Spinal cord (tissue), 10 donors: ENCODE data around the gene LMX1A. TPM values are rescaled to one million over a fixed set of nuclear protein-coding genes. Genes with fewer than 3 reads are reported as not detected.
A peak's percentile ranks its signal among the peaks of the same experiment; 100 is the strongest.

ENCODE experiments used
- DNase-seq, 6 donors: peaks; one replicate each; pipeline versions ENCODE4 v3.0.0 to v3.0.0-alpha.2; 2013 to 2015; ENCODE audit warnings: low spot score in 6 of 6, low read depth in 4 of 6
- H3K27ac ChIP-seq: one replicate; pipeline ENCODE4 v1.5.1; 2013; ENCODE audit warnings: low read depth, low read length, control low read depth
- H3K27me3 ChIP-seq: one replicate; pipeline ENCODE4 v1.6.1; 2013; ENCODE audit warnings: low read length; ENCODE audit not compliant: control insufficient read depth, insufficient read depth
- H3K36me3 ChIP-seq: one replicate; pipeline ENCODE4 v1.6.1; 2013; ENCODE audit warnings: low read length; ENCODE audit not compliant: control insufficient read depth, insufficient read depth
- H3K4me1 ChIP-seq: one replicate; pipeline ENCODE4 v1.6.1; 2013; ENCODE audit warnings: low read length; ENCODE audit not compliant: control insufficient read depth, insufficient read depth
- H3K4me3 ChIP-seq: one replicate; pipeline ENCODE4 v1.5.1; 2013; ENCODE audit warnings: low read depth, low read length, control low read depth
- H3K9me3 ChIP-seq: one replicate; pipeline ENCODE4 v1.6.1; 2013; ENCODE audit warnings: low read length; ENCODE audit not compliant: control insufficient read depth, insufficient read depth
- WGBS: methylation state at CpG from one replicate; pipeline ENCODE4 v1.1.5; 2013; ENCODE audit warnings: missing lambda C conversion rate; ENCODE audit not compliant: insufficient coverage; 5-methylcytosine and 5-hydroxymethylcytosine counted together
- polyA plus RNA-seq, 2 donors: library from polyadenylated mRNA; unstranded; fragments of 120-200 nt; gene quantifications; one replicate each; pipeline ENCODE4 v1.2.1, GENCODE V29; 2013; ENCODE audit not compliant: insufficient read length in 2 of 2
- total RNA-seq, 2 donors: library from RNA; depleted of rRNA in 1 of 2; stranded (reverse); fragments of 120-200 nt in 1 of 2; fragments of >200 nt in 1 of 2; gene quantifications; one replicate each; pipeline versions ENCODE4 v1.2.3 to v1.2.4, GENCODE V29; 2013 to 2014
- donor health status: healthy.

The LMX1A gene
- total and polyA plus RNA-seq, 4 donors, result 0.40 to 4.4 (median 0.69) TPM

DNA sequence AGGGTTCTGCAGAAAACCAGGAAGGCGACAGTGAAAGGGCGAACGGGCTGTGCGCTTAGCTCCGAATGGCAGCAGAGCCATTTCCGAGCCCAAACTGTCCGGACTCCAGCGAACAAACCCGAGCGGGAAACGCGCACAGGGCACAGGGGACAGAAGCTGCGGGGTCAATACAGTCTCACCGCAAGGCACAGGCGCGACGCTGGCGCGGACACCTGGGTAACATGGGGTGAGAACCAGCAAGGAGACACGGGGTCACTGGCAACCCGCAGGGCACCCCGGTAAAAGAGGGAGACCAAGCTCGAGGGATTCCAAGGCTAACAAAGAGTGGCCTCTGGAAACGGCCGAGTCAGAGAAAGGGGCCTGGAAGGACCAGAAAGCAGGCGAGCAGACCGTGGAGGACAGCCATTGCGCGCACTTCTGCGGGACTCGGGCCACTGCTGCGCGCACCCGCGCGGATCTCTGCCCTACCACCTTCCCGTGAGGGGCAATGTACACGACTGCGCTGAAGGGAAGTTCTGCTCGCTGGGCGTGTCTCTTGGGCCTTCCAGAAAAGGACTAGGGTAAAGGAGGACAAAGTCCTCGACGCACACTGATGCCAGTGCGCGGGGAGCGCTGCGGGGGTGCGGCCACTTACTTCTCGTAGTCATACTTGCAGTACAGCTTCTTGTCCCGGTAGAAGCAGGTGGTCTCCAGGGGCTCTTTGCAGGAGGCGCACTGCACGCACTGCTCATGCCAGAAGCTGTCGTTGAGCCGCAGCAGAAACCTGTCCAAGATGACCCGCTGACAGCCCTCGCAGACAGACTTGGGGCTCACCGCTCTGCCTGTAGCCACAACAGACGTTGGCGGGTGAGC lies 3.8 kb downstream of the LMX1A start:
- Histone ChIP-seq H3K27me3 (peaks cover 95% of the 10 kb centered on the region), H3K27ac (no peak overlapping the region), H3K4me3 (no peak overlapping the region), H3K36me3 (no peaks in the 10 kb centered on the region), H3K9me3 (no peaks in the 10 kb centered on the region), H3K4me1 (peaks cover 46% of the 10 kb centered on the region)
- under 1% methylated on average over 59 of the region's 59 CpGs for WGBS
- DNase-seq, result peak in 2 of 6 donors; percentile 29 to 39

DNA sequence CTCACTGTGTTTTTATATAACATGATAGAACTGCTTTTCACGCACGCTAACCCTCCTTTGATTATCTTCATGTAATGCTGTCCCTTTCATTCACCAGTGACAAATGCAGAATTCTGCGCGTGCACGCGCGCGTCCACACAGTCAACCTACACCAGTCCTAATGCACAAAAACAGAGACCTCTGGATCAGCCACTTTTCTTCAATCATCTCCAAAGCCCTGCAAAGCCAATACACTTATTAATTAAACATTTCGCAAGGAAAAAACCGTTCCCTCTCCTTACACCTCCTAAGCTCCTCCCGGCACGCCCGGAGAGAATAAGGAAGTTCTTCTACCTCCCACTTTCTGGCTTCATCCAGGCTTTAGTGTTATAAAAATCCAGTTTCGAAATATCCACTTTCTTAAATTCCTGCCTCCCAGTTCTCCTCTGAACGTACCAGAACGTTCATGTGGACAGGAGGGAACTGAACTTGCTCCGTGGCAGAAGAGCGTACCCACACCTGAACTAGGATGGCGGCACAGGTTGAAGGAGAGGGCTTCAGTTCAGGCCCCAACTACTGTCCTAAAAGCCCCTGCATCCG lies 4.6 kb downstream of the LMX1A start:
- H3K9me3 ChIP-seq, result no peaks in the 10 kb centered on the region
- no peak overlapping the region for H3K4me3 ChIP-seq
- peaks cover 92% of the 10 kb centered on the region for H3K27me3 ChIP-seq
- H3K4me1 ChIP-seq, result peaks cover 45% of the 10 kb centered on the region
- H3K27ac ChIP-seq, result no peak overlapping the region
- peak in 2 of 6 donors; percentile 40 to 57 for DNase-seq
- WGBS, result 4% methylated on average over 16 of the region's 20 CpGs
- H3K36me3 ChIP-seq, result no peaks in the 10 kb centered on the region

DNA sequence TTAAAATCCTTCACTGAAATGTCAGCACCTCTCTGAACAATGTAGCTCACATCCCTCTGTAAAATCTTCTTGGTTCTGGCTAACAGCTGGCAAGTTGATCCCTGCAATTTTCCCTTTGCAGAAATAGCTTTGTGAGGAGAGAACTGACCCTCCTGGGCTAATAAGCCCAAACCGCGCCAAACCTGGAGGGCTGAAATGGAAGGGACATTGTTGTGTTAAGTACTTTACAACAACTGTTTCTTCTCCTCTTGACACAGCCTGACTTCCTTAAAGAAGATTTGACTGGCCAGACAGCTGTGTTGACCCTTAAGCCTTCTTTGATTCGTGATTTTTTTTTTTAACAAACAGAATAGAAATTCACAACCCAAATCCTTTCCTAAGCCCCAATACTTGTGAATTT lies 5.7 kb downstream of the LMX1A start:
- no peak for DNase-seq

DNA sequence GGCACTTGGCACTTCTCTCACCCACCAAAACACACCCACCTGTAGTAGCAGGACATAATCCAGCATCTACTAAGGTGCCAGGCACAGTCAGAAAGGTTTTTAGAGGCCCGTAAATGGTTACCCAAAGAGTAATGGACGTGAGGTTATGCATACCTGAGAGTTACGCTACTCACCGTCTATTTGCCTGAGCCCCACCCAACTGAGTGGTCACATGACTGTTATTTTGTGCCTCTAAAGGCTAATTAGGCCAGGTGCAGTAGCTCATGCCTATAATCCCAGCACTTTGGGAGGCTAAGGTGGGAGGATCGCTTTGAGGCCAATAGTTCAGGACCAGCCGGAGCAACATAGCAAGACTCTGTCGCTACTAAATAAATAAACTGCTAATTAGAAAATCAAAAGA lies 11.0 kb downstream of the LMX1A start:
- Histone ChIP-seq H3K27me3 (peaks cover 53% of the 10 kb centered on the region), H3K4me3 (no peak overlapping the region), H3K9me3 (no peaks in the 10 kb centered on the region), H3K27ac (no peak overlapping the region), H3K4me1 (no peaks in the 10 kb centered on the region), H3K36me3 (no peaks in the 10 kb centered on the region)
- WGBS, result 72% methylated on average over 5 of the region's 7 CpGs
- DNase-seq, result no peak

More for the DNA sequence above, 5.7 kb downstream of the LMX1A start:
- no CpG with 5 or more reads among the region's 3 CpGs for WGBS
- H3K27ac ChIP-seq, result no peak overlapping the region
- H3K27me3 ChIP-seq, result peaks cover 90% of the 10 kb centered on the region
- peaks cover 34% of the 10 kb centered on the region for H3K4me1 ChIP-seq
- H3K9me3 ChIP-seq, result no peaks in the 10 kb centered on the region
- no peak overlapping the region for H3K4me3 ChIP-seq
- no peaks in the 10 kb centered on the region for H3K36me3 ChIP-seq

DNA sequence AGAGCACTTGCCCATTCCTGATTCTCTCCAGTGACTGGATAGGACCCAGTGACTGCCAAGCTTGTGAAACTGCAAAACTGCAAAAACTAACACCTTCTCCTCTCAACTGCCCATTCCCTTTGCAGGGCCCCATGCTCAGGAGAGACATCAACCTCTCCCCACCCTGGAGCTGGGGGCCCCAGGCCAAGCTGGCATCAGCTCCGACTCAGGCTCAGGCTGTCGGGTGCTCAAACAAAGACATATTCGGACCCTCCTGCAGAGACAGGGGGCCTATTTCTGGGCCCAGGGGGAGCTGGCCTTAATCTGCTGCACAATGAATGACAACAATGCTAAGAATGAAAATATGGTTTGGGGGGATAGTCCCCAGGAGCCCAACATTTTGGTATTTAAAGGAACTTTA lies 11.8 kb downstream of the LMX1A start:
- no peak overlapping the region for H3K27ac ChIP-seq
- H3K27me3 ChIP-seq, result peaks cover 46% of the 10 kb centered on the region
- H3K9me3 ChIP-seq, result no peaks in the 10 kb centered on the region
- no peak for DNase-seq
- H3K4me3 ChIP-seq, result no peak overlapping the region
- H3K36me3 ChIP-seq, result no peaks in the 10 kb centered on the region
- 43% methylated on average over 2 of the region's 3 CpGs for WGBS
- no peaks in the 10 kb centered on the region for H3K4me1 ChIP-seq

GRCh38 chr1:165344198-165344597 lies 12.3 kb downstream of the LMX1A start:
- H3K27me3 ChIP-seq, result peaks cover 40% of the 10 kb centered on the region
- H3K4me3 ChIP-seq, result no peak overlapping the region
- H3K27ac ChIP-seq, result no peak overlapping the region

DNA sequence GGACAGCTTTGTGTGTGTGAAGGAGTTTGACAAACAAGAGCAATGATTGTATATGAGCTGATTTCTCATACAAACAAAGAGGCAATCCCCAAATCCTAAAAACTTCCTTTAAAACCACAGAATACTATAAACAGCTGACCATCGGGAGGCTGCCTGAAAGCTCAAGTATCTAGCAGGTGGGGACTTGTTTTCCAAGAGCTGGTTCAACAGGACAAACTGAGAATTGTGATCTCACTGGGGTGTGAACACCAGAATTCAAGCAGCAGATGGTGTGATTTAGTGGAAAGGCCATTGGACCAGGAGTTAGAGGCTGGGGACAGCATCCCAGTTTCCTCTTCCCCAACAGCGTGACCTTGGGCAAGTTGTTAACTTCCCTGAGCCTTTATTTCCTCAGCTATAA lies 13.9 kb downstream of the LMX1A start:
- Histone ChIP-seq H3K9me3 (no peaks in the 10 kb centered on the region), H3K27ac (no peak overlapping the region), H3K27me3 (peaks cover 30% of the 10 kb centered on the region), H3K4me3 (no peak overlapping the region), H3K4me1 (no peaks in the 10 kb centered on the region), H3K36me3 (no peaks in the 10 kb centered on the region)
- no CpG with 5 or more reads among the region's 2 CpGs for WGBS
- DNase-seq, result no peak

More at GRCh38 chr1:165344198-165344597, 12.3 kb downstream of the LMX1A start:
- Histone ChIP-seq H3K9me3 (no peaks in the 10 kb centered on the region), H3K36me3 (no peaks in the 10 kb centered on the region), H3K4me1 (no peaks in the 10 kb centered on the region)
- DNase-seq, result no peak
- 20% methylated on average over 1 of the region's 2 CpGs for WGBS

- no peaks in the 10 kb centered on the region for H3K36me3 ChIP-seq
- no peak for DNase-seq
- 88% methylated on average over 2 of the region's 2 CpGs for WGBS
- H3K4me3 ChIP-seq, result no peak overlapping the region
- no peaks in the 10 kb centered on the region for H3K4me1 ChIP-seq
- H3K27ac ChIP-seq, result no peak overlapping the region
- no peaks in the 10 kb centered on the region for H3K9me3 ChIP-seq
- H3K27me3 ChIP-seq, result peaks cover 28% of the 10 kb centered on the region
These were observed 14.3 kb downstream of the LMX1A start for GRCh38 chr1:165342168-165342567.

GRCh38 chr1:165339164-165339563 lies 17.4 kb downstream of the LMX1A start:
- WGBS, result 98% methylated on average over 5 of the region's 5 CpGs
- Histone ChIP-seq H3K4me1 (no peaks in the 10 kb centered on the region), H3K27ac (no peak overlapping the region), H3K36me3 (no peaks in the 10 kb centered on the region), H3K9me3 (no peaks in the 10 kb centered on the region), H3K27me3 (peaks cover 2% of the 10 kb centered on the region), H3K4me3 (no peak overlapping the region)
- DNase-seq, result no peak

GRCh38 chr1:165330483-165330882 lies 26.0 kb downstream of the LMX1A start:
- no peaks in the 10 kb centered on the region for H3K4me1 ChIP-seq
- WGBS, result no CpG with 5 or more reads among the region's 3 CpGs
- H3K27ac ChIP-seq, result no peak overlapping the region

More at GRCh38 chr1:165330483-165330882, 26.0 kb downstream of the LMX1A start:
- Histone ChIP-seq H3K9me3 (no peaks in the 10 kb centered on the region), H3K27me3 (no peaks in the 10 kb centered on the region), H3K4me3 (no peak overlapping the region), H3K36me3 (no peaks in the 10 kb centered on the region)
- no peak for DNase-seq
